GM10847 (cell line): ENCODE measurements around the gene PCDHGB4.
"Not testable (repeated sequence)": the region's sequence is repeated elsewhere in the genome, so short reads cannot be mapped to it uniquely, and the experiment has no call there.

Experiments
- POLR2A ChIP-seq: IDR thresholded peaks from 2 replicates; pipeline ENCODE4 v1.6.1; 2011; ENCODE audit not compliant: insufficient read length; ENCODE audit errors: extremely low read depth

PCDHGB4 gene

DNA sequence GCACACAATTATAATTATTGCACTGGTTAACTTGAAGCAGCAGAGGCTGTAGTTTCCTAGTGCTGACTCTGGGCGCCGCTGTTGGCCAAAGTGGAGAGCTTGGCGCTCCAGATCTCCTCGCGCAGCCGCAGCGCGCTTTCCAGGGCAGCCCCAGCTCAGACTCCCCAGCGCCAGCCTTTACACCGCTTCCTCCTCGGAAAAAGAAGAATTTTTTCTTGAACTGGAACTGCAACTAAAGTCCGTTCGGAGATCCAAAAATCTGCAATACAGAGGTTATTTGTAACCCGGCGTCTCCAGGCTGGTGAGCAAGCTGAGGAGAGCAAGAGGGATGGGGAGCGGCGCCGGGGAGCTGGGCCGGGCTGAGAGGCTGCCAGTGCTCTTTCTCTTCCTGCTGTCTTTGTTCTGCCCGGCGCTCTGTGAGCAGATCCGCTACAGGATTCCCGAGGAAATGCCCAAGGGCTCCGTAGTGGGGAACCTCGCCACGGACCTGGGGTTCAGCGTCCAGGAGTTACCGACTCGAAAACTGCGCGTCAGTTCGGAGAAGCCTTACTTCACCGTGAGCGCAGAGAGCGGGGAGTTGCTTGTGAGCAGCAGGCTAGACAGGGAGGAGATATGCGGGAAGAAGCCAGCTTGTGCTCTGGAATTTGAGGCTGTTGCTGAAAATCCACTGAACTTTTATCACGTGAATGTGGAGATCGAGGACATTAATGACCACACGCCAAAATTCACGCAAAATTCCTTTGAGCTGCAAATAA is at the start of gene PCDHGB4:
PCDHGB4 (plus strand) TSS at position 142 of the 755 bp plus-strand sequence; CDS start at position 329, 187 bp downstream.
- TF ChIP-seq POLR2A: not testable (repeated sequence)

DNA sequence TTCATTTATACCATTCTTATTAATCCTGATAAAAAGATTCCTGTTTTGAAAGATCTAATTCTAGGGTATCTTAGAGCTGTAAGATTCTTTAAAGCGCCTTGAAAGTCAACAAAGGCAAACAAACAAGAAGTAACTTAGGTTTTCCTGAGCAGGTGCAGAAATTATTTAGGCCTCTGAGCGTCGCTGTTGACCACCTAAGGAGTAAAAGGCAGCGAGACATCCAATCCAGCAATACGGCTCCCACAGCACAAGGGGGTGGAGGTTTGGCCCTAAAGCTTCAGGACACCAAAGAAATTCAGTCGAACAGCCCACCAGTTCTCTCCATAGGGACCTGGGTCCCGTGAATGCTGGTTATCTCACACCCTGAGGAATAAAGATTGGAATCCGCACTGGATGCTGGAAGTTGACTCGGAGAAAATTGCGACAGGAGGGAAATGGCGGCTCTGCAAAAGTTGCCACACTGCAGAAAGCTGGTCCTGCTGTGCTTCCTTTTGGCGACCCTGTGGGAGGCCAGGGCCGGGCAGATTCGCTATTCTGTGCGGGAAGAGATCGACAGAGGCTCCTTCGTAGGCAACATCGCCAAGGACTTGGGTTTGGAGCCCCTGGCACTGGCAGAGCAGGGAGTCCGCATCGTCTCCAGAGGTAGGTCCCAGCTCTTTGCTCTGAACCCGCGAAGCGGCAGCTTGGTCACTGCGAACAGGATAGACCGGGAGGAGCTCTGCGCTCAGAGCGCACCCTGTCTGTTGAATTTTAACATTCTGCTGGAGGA is 48.8 kb upstream of the PCDHGB4 start, which contains the start of gene PCDHGA2:
PCDHGA2 (plus strand) TSS at position 223 of the 769 bp plus-strand sequence.
- no peak for TF ChIP-seq POLR2A

DNA sequence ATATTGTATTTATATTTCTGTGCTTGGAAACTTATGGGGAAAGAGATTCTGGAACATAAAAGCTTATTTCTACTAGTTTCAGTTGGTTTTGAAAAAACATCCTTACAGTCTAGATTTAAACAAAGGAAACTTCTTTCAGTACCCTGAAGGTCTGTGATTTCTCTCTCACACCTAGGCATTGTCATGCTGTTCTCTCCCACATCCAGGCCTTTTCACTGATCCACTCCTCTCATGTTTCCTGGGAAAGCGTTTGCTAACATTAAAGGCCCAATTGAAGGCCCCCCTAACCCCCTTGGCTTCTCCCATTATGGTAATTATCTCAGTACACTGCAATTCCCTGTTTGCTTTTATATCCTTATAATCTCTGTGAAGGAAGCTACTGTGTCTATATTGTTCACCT is 44.7 kb upstream of the PCDHGB4 start:
- no peak for TF ChIP-seq POLR2A

DNA sequence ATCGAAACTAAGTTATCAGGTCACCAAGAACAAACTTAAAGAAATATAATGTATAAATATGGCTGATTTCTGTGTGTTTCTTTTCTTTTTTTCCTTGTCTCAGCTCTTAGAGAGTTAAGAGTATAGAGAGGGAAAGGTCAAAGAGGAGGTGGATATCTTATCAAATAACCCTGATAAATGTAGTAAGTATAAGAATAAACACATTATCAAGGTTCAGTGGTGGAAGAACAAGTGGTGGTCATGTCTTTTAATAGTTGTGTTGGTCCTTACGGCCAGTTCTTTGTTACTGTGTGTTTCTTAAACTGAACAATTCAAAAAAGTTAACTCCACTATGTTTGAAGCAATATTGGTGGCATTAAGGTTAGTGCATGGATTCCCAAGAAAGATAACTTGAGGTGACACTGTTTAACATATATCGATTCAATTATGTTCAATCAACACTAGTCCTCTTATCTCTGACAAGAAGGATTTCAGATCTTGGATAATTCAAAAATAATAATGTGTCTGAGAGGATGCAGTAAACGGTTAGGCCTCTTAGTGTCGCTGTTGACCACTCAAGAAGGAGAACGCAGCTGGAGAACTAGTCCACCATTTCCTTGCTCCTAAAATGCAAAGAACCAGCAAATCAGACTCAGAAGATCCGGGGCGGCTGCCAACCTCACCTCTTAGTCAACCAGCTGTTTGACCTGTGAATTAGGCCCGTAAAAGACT is 44.1 kb upstream of the PCDHGB4 start, which contains the start of gene PCDHGA3:
PCDHGA3 (plus strand) TSS at position 588 of the 711 bp plus-strand sequence. CDS start 205 bp downstream, outside the sequence.
- TF ChIP-seq POLR2A: no peak

DNA sequence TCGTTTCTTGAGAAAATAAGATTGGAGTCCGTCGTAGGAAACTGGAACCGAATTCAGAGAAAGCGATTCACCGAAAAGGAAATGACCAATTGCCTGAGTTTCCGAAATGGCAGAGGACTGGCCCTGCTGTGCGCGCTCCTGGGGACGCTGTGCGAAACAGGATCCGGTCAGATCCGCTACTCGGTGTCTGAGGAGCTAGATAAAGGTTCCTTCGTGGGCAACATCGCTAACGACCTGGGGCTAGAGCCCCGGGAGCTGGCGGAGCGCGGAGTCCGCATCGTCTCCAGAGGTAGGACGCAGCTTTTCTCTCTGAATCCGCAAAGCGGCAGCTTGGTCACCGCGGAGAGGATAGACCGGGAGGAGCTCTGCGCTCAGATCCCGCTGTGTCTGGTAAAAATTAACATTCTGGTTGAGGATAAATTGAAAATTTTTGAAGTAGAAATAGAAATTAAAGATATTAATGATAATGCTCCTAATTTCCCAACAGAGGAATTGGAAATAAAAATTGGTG is 43.5 kb upstream of the PCDHGB4 start:
- no peak for TF ChIP-seq POLR2A

DNA sequence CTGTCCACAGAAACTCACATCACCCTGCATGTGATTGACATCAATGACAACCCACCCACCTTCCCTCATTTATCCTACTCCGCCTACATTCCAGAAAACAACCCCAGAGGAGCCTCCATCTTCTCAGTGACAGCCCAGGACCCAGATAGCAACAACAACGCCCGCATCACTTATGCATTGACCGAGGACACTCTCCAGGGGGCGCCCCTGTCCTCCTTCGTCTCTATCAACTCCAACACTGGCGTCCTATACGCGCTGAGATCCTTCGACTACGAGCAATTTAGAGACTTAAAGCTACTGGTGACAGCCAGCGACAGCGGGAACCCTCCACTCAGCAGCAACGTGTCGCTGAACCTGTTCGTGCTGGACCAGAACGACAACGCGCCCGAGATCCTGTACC is 42.2 kb upstream of the PCDHGB4 start:
- no peak for TF ChIP-seq POLR2A

DNA sequence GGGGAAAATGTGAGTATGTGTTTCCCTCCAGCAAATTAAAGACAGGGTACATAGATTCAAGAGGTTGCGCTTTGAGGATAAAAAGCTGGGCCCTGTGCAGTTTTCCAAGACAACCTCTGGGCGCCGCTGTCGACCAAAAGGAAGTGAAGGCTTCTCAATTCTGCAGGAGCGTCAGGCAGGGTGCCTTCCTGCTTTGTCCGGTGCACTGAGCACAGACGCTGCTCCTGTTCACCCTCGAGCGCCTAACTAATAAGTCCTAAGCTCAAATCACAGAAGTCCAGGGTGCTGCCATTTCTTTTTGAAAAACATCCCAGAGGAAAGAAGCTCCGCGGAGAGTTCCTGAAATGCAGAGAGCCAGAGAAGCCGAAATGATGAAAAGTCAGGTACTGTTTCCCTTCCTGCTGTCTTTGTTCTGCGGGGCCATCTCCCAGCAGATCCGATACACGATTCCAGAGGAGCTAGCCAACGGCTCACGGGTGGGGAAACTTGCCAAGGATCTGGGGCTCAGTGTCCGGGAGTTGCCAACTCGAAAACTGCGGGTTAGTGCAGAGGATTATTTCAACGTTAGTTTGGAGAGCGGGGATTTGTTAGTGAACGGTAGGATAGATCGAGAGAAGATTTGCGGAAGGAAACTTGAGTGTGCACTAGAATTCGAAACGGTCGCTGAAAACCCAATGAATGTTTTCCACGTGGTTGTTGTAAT is 37.4 kb upstream of the PCDHGB4 start, which contains the start of gene PCDHGB1:
PCDHGB1 (plus strand) TSS at position 183 of the 703 bp plus-strand sequence; CDS start at position 345, 162 bp downstream.
- no peak for TF ChIP-seq POLR2A

DNA sequence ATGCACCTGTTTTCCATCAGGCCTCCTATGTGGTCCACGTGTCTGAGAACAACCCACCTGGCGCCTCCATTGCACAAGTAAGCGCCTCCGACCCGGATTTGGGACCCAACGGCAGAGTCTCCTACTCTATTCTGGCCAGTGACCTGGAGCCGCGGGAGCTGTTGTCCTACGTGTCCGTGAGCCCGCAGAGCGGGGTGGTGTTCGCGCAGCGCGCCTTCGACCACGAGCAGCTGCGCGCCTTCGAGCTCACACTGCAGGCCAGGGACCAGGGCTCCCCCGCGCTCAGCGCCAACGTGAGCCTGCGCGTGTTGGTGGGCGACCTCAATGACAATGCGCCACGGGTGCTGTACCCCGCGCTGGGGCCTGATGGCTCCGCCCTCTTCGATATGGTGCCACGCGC is 35.9 kb upstream of the PCDHGB4 start:
- no peak for TF ChIP-seq POLR2A

DNA sequence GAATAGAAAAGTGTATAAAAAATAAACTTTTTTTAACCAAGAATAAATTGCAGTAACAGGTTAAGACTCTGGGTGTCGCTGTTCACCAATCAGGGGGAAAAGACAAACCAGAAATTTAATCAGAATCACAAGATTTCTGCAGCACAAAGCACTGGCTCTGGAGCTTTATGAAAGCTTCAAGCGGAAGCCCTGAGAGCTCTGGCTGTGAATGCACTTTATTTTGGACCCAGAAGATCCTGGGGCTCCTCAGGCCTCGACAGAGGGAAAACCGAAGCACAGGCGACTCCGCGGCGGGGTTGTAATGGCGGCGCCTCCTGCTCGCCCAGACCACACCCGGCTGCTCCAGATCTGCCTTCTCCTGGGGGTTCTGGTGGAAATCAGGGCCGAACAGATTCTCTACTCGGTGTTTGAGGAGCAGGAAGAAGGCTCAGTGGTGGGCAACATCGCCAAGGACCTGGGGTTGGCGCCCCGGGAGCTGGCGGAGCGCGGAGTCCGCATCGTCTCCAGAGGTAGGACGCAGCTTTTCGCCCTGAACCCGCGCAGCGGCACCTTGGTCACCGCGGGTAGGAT is 32.5 kb upstream of the PCDHGB4 start, which contains the start of gene PCDHGA4:
PCDHGA4 (plus strand) TSS at position 122 of the 570 bp plus-strand sequence; CDS start at position 209, 87 bp downstream.
- TF ChIP-seq POLR2A: no peak

DNA sequence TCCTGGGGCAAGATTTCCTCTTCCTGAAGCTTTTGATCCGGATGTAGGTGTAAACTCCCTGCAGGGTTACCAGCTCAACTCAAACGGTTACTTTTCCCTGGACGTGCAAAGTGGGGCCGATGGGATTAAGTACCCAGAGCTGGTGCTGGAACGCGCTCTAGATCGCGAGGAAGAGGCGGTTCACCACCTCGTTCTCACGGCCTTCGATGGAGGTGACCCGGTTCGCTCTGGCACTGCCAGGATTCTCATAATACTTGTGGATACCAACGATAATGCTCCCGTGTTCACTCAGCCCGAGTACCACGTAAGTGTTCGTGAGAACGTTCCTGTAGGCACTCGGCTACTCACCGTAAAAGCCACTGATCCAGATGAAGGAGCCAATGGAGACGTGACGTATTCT is 31.9 kb upstream of the PCDHGB4 start:
- TF ChIP-seq POLR2A: no peak

DNA sequence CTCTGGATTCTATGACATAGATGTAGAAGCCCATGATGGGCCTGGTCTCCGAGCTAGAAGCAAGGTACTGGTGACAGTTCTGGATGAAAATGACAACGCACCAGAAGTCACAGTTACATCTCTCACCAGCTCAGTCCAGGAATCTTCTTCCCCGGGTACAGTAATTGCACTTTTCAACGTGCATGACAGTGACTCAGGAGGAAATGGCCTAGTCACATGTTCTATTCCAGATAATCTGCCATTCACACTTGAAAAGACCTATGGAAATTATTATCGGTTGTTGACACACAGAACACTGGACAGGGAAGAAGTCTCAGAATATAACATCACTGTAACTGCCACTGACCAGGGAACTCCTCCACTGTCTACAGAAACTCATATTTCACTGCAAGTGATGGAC is 31.4 kb upstream of the PCDHGB4 start:
- no peak for TF ChIP-seq POLR2A

DNA sequence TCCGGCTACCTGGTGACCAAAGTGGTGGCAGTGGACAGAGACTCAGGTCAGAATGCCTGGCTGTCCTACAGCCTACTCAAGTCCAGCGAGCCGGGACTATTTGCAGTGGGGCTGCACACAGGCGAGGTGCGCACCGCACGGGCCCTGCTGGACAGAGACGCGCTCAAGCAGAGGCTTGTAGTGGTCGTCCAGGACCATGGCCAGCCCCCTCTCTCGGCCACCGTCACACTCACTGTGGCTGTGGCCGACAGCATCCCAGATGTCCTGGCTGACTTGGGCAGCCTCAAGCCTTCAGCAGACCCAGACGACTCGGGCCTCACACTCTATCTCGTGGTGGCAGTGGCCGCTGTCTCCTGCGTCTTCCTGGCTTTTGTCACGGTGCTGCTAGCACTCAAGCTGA is 30.5 kb upstream of the PCDHGB4 start:
- no peak for TF ChIP-seq POLR2A

DNA sequence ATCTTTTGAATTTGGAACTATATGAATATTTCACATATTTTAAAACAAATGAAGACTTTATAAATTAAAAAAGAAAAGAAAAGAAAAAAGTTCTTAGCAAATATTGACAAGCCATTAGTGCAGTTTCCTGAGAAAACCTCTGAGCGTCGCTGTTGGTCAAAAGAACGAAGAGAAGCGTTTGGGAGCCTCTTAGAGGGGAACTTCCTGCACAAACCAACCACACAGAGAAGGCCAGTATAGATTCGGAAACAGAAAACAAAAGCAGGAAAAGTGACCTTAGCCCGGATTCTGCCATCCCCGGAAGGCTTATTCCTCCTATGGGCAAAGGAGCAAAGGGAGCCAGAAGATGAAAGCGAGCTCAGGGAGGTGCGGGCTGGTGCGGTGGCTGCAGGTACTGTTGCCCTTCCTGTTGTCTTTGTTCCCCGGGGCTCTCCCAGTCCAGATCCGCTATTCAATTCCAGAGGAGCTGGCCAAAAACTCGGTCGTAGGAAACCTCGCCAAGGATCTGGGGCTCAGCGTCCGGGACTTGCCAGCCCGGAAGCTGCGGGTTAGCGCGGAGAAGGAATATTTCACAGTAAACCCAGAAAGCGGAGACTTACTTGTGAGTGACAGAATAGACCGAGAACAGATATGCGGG is 27.6 kb upstream of the PCDHGB4 start, which contains the start of gene PCDHGB2:
PCDHGB2 (plus strand) TSS at position 205 of the 637 bp plus-strand sequence; CDS start at position 347, 142 bp downstream.
- TF ChIP-seq POLR2A: no peak

DNA sequence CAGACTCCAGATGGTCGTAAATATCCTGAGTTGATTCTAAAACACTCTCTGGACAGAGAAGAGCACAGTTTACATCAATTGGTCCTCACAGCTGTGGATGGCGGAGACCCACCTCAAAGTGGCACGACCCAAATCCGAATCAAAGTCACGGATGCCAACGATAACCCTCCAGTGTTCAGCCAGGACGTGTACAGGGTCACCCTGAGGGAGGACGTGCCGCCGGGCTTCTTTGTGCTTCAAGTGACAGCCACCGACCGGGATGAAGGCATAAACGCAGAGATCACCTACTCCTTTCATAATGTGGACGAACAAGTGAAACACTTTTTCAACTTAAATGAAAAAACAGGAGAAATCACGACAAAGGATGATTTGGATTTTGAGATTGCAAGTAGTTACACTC is 26.8 kb upstream of the PCDHGB4 start:
- no peak for TF ChIP-seq POLR2A

DNA sequence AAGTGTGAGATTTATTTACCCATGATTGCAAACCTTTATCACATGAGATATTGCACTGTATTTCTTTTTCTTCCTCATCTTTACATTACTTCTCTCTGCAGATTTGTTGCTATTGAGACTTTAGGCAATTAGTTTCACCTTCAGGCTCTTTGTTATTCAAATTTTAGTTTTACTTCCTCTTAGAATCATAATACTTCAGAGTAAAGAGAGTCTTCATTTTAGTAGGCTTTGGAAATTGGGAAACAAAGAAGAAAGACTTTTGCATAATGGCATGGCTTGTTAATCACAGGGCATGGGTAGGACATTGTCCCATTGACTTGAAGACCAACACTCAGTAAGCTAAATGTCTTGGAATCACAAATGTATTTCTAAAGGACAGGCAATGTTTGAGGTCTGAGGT is 24.8 kb upstream of the PCDHGB4 start:
- TF ChIP-seq POLR2A: no peak
